NCI-H1436 treated with DMSO at 0.1 percent for 48 hours (cell line): ENCODE measurements around the gene RAD52.

Experiments used
- DNase-seq: peaks from one replicate; lab custom pipeline; 2025; lab: John Stamatoyannopoulos, UW

The RAD52 gene

GRCh38 chr12:913919-914698 is 35.4 kb downstream of the RAD52 start:
- no peak for DNase-seq

- no peak for DNase-seq
Observed at GRCh38 chr12:912466-913235, 36.8 kb downstream of the RAD52 start.

- DNase-seq, result no peak
Observed at GRCh38 chr12:911191-911826, 38.2 kb downstream of the RAD52 start.

- no peak for DNase-seq
Observed at GRCh38 chr12:910416-910815, 39.1 kb downstream of the RAD52 start.

GRCh38 chr12:909861-910260 is 39.6 kb downstream of the RAD52 start:
- DNase-seq, result no peak

GRCh38 chr12:907413-908185 is 41.9 kb downstream of the RAD52 start:
- no peak for DNase-seq

GRCh38 chr12:906062-906585 is 43.4 kb downstream of the RAD52 start:
- DNase-seq, result no peak

GRCh38 chr12:905261-906031 is 44.0 kb downstream of the RAD52 start:
- no peak for DNase-seq

GRCh38 chr12:904010-904414 is 45.5 kb downstream of the RAD52 start:
- DNase-seq, result no peak

- no peak for DNase-seq
Observed at GRCh38 chr12:903055-903454, 46.4 kb downstream of the RAD52 start.

- no peak for DNase-seq
Observed at GRCh38 chr12:902581-902980, 46.9 kb downstream of the RAD52 start.

- no peak for DNase-seq
Observed at GRCh38 chr12:897386-897785, 52.1 kb downstream of the RAD52 start.

GRCh38 chr12:896031-896430 is 53.5 kb downstream of the RAD52 start:
- DNase-seq, result no peak

- DNase-seq, result no peak
Observed at GRCh38 chr12:894226-894625, 55.3 kb downstream of the RAD52 start.

GRCh38 chr12:886206-886605 is 63.3 kb downstream of the RAD52 start:
- DNase-seq, result no peak

GRCh38 chr12:885701-886100 is 63.8 kb downstream of the RAD52 start:
- no peak for DNase-seq

GRCh38 chr12:884746-885414 is 64.6 kb downstream of the RAD52 start:
- DNase-seq, result no peak

GRCh38 chr12:880656-881055 is 68.8 kb downstream of the RAD52 start:
- no peak for DNase-seq

GRCh38 chr12:879641-880040 is 69.9 kb downstream of the RAD52 start:
- DNase-seq, result no peak

GRCh38 chr12:873954-874353 is 75.5 kb downstream of the RAD52 start:
- DNase-seq, result no peak

GRCh38 chr12:870378-870777 is 79.1 kb downstream of the RAD52 start:
- no peak for DNase-seq
